ENCODE results near the gene TRUB1. TPM values are rescaled to one million over a fixed set of nuclear protein-coding genes. Genes with fewer than 3 reads are reported as not detected.
A peak's percentile ranks its signal among the peaks of the same experiment; 100 is the strongest.
"Not testable (repeated sequence)": the region's sequence is repeated elsewhere in the genome, so short reads cannot be mapped to it uniquely, and the experiment has no call there.

The TRUB1 gene
- total RNA-seq (ENCODE audit: low replicate concordance) = 31.8 and 71.7 TPM in 2 replicates

DNA sequence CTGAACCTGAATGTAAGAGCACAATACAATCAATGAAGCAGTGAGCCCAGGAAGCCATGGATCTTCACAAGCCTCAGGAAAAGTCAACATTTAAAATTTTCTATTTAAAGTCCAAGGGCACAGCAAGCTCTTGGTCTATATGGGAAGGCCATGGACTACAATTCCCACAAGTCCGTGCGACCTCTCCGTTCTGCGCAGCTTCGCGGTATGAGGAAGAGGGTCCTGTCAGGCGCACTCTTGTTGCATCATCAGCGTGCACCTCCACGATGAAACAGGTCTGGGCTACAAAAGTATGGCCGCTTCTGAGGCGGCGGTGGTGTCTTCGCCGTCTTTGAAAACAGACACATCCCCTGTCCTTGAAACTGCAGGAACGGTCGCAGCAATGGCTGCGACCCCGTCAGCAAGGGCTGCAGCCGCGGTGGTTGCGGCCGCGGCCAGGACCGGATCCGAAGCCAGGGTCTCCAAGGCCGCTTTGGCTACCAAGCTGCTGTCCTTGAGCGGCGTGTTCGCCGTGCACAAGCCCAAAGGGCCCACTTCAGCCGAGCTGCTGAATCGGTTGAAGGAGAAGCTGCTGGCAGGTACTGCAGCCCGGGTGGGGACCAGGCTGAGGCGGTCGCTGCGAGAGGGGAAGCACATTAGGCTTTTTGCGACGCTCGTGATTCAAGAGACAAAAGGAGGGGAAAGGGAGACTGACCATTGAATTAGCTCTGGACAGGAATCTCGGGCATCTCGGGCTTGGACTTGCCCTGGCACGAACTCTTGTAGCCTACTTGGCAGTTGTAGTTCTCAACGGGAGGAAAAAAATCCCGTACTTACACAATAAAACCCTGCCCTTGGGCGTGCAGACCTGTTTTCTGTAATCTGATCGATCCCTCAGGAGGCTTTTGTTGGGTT, at the start of gene TRUB1:
Gene TRUB1 (plus strand): TSS at position 234 of the 894 bp plus-strand sequence. CDS start 59 bp downstream, at position 293.
- H3K4me3 ChIP-seq (ENCODE audit: low read depth, low read length) = peak within 1 kb of the TSS; percentile 97
- DNase-seq (ENCODE audit: low read depth) = peak; percentile 96

GRCh38 chr10:114893251-114893650, 44.7 kb upstream of the TRUB1 start:
- DNase-seq (ENCODE audit: low read depth) = no peak
- no peak for TF ChIP-seq CTCF (IDR thresholded peaks at IDR 0.05; ENCODE audit: insufficient read depth, low read length)
- H3K4me3 ChIP-seq (ENCODE audit: low read depth, low read length) = no peak overlapping the region

More for the DNA sequence above, at the start of gene TRUB1:
- no peak for TF ChIP-seq CTCF (IDR thresholded peaks at IDR 0.05; ENCODE audit: insufficient read depth, low read length)

DNA sequence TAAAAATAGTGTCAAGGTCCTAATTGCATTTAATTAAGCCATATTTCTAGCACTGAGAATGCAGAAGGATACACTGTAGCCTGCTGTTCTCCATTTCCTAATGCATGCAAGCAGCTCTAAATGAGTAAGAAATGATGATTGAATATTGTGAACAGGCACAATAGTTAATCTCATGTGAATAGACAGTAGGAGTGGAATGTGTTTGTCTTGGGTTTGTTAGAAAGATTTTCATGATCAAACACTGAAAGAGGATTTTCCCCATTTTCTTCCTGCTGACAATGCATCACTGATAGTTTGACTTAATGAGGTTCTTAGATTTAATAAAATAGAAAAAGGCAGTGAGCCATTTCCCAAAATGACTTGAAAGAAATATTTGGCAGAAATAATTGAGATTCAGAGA, 43.1 kb upstream of the TRUB1 start:
- no peak overlapping the region for H3K4me3 ChIP-seq (ENCODE audit: low read depth, low read length)
- DNase-seq (ENCODE audit: low read depth) = no peak
- no peak for TF ChIP-seq CTCF (IDR thresholded peaks at IDR 0.05; ENCODE audit: insufficient read depth, low read length)

GRCh38 chr10:114897011-114897410, 41.0 kb upstream of the TRUB1 start:
- DNase-seq (ENCODE audit: low read depth); H3K4me3 ChIP-seq (ENCODE audit: low read depth, low read length): not testable (repeated sequence)

GRCh38 chr10:114897593-114897992, 40.4 kb upstream of the TRUB1 start:
- no peak for TF ChIP-seq CTCF (IDR thresholded peaks at IDR 0.05; ENCODE audit: insufficient read depth, low read length)
- no peak overlapping the region for H3K4me3 ChIP-seq (ENCODE audit: low read depth, low read length)
- no peak for DNase-seq (ENCODE audit: low read depth)

- H3K4me3 ChIP-seq (ENCODE audit: low read depth, low read length) = no peak overlapping the region
- TF ChIP-seq CTCF (IDR thresholded peaks at IDR 0.05; ENCODE audit: insufficient read depth, low read length) = no peak
- no peak for DNase-seq (ENCODE audit: low read depth)
Measured at GRCh38 chr10:114899982-114900381, 38.0 kb upstream of the TRUB1 start.

DNA sequence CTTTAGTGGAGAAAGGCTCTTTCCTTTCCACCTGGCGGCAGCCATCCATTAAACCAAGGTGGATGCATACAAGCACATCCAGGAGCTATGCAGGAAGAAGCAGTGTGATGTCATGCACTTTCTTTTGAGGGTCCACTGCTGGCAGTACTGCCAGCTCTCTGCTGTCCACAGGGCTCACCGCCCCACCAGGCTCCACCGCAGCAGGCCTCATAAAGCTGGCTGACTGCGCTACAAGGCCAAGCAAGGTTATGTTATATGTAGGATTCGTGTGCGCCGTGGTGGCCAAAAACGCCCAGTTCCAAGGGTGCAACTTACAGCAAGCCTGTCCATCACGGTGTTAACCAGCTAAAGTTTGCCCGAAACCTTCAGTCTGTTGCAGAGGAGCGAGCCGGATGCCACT, 37.3 kb upstream of the TRUB1 start:
- H3K4me3 ChIP-seq (ENCODE audit: low read depth, low read length) = no peak overlapping the region
- TF ChIP-seq CTCF (IDR thresholded peaks at IDR 0.05; ENCODE audit: insufficient read depth, low read length) = no peak
- DNase-seq (ENCODE audit: low read depth) = no peak
